KG1 (cell line): Measurements from ENCODE around the gene JAK1.

ENCODE experiments used
- DNase-seq: peaks from one replicate; lab custom pipeline; 2025; lab: John Stamatoyannopoulos, UW

The JAK1 gene

DNA sequence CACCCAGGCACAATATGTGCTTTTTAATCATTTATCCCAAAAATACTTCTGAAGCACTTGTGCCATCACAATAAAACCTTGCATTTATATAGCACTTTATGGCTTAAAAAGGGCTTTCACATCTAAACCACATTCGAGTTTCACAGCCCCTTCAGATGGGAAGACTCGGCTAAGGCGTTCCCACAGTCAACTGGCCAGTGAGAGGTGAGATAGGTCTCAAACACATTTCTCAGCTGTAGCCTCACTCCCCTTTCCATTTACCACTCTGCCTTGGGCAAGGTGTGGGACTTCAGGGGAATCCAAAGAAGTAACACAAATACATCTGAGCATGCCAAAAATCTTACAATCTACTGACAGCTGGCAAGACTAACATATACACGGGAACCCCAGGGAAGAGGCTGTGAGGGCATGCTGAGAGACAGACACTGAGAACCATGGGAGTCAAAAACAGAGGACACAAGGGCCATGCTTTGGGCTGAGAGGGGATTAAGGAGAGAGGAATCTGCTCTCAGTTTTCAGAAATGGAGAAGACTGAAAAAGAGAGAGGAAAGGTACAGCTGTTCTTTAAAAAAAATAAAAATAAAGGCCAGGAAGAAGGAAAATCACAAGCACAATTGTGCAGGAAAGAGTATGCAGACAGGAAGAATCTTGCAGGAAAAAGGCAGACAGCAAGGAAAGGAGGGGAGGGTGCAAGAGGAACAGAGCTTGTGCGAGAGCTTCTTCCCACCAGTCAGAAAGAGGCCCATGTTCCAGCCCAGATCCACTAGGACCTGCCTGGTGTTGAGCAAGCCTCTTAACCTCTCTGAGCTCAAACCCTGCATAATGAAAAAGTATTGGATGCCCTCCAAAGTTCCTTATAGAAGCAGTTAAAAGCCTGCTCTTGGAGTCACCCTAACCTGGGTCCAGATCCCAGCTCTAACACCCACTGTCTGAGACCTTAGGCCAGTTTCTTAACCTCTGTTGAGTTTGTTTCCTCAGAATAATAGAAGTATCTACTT lies 73.5 kb downstream of the JAK1 start:
- no peak for DNase-seq

DNA sequence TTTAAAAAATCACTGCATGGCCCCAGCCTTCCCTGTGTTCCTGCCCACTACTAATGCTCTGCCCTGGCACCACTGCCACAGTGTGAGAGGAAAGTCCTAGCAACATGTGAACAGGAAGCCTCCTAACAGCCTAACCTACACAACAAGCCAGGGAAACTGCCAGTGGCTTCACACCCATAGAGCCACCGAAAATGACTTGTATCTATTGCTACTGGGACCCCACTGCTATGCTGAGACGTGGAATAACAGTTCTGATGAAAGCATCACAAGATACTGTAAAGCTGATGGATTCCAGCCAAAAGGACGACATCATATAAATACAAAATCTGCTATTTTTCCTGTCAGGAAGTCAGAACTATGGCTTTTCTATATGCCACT lies 74.9 kb downstream of the JAK1 start:
- DNase-seq, result no peak

DNA sequence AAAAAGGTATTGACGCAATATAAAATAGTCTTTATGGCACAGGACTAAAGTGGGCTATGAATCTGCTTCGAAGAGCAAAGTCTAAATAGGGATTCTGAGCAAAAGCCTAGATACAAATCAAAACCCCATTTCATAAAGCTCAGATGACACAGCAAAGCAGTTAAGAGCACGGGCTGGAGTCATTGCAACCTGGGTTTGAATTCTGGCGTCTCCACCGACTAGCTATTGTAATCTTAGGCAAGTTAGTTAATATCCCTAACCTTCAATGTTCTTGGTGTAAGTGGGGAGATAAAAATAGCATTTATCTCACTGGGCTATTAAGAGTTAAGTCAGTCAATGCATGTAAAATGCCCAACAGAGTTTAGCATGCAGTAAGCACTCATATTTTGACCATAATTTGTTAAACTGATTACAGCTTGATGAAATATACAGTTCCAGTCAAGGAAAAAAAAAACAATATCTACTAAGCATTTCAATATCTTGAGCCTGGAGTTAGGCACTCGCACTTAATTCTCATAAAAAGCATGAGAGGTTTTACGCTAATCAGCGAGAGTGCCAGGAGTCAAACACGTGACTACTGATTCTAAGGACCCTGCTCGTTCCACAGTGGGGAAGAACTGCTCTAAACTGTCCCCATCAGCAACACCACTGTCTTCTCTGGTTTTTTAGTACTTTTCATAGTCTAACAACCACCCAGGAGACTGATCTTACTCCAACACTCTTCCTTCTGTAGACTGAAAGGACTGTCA lies 75.5 kb downstream of the JAK1 start:
- no peak for DNase-seq

DNA sequence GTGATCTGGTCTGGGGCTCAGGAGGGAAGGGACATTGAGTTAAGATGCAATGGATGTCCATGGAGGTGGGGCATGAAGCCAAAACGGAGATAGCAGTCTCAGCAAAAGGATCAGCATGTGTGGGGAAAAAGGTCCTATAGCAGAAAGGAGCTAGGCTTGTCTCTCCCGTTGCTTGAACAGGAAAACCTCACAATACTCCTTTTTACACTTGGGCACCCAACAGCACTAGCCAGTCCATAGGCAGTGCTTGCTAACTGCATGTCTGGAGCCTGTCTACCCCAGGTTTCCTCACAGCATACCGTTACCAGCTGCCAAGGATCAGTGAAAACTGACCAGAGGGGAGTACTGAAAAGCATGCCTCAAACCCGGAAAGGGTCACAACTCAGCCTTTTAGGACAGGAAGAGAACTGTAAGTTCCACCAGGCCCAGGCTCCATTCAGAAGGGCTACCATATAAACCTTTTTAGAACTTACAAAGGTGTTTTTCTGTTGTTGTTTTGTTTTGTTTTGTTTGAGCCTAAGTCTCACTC lies 78.6 kb downstream of the JAK1 start:
- DNase-seq, result no peak

DNA sequence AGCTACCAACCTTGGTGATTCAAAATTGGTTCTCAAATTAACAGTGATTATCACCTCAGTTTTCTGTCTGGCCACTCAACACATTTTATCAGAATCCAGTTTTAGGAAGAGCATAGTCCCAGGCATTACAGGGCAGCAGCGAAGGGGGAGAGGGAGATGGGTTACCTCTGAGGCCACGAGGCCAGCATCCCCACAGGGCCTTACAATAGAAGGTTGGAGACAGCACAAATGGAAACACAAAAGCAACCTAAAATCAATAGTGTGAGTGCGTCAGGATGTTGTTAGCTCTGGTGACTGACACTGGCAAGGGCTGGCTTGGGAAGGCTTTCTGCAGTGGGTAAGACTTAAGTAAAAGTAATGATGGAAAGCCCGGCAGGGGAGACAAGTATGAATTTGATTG lies 79.5 kb downstream of the JAK1 start:
- DNase-seq, result no peak

DNA sequence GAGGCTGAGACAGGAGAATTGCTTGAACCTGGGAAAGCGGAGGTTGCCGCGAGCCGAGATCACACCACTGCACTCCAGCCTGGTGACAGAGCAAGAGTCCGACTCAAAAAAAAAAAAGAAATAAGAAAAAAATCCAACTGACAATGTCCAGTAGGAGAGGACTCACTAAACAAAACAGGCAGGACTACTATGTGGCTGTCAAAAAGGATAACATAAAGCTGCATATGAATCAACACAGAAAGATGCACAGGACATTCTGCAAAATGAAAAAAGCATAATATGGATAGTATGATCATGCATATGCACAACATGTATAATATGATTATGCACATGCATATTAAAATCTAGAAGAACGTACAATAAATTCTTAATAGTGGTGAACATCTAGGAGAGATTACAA lies 80.7 kb downstream of the JAK1 start:
- DNase-seq, result no peak

DNA sequence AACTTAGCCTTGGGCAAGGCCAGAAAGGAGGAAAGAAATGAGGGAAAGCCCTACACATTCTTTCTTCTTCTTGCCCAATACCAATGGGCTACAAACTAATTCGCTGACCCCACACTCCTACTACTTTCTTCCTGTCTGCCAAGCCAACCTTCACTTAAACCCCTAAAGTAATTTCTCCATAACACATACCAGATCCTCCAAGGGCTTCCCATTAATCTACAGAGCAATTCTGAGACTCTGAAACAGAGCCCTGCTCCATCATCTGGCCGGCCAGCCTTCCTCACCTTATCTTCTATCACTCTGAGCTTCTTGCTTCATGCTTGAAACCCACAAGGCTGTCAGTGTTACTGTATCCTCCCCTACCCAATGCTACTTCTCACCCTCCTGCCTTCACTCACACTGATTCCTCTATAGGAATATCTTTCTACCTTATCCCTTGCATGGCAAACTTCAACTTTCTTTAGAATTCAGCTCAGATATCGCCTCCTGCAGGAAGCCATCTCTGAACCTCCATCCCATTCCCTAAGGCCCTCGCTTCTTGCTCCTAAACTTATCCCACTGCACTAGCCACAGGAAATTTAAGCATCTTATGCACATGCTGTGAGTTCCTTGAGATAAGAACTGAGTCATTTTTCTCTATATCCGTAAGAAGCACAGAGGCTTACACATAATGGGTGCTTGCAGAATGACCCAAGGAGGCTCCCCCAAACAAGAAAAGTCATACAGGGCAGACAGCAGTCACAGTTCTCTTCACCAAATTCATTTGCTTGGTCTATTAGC lies 81.9 kb downstream of the JAK1 start:
- no peak for DNase-seq

DNA sequence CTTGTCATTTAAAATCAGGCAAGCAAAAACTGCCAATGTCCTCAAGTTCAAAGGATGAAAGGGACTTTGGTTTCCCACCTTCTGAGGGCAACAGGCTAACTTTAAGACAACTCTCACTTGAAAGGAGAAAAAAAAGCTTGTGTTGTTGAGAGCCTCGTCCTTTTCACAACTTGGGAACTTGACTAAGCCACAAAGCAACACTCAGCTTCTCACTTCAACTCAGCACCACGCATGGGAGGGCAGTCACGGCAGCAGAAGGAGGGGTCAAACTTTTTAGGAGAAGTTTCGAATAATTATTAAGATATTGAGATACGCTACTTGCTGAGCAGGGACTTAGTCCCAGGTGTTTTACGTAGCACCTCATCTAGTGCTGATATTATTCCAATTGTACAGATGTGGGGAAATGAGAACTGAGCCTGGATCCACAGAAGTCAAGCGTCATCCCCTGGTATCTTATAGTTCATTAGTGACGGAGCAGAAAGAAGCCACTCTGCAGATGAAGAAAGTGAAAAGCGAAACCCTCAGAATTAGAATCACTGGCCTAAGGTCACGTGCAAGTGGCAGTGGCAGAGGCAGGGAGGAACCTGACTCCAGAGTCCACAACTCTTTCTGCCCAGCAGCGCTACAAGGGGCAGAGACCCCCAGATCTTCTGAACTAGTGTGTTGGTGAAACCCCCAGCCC lies 83.6 kb downstream of the JAK1 start:
- DNase-seq, result no peak

DNA sequence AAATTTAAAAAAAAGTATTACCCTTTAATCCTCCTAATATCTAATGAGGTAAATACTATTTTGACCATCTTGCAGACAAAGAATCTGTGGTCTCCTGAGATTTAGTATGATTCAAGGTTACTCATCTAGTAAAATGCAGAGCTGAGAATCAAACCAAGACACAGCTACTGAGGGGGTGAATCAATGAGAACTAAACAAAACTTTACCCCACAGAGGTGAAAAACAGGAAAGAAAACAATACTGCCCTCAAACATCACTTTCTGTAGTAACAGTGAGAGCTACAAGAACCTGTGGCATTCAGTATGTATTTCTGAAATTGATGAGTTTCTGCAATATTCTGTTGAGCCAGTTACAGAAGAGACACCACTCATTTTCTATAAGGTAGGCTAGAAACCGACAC lies 85.1 kb downstream of the JAK1 start:
- DNase-seq, result no peak

DNA sequence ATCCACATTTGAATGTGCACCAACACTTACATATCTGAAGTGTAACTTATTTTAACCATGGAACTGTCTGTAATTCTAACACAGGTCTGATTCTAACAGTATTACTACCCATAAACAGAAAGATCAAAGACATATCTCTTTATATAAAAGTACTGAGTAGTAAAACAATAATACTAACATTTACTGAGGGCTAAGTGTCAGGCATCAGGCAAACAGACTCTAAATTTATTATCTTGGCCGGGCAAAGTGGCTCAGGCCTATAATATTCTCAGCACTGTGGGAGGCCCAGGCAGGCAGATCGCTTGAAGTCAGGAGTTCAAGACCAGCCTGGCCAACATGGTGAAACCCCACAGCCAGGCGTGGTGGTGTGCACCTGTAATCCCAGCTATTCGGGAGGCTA lies 85.9 kb downstream of the JAK1 start:
- DNase-seq, result no peak

DNA sequence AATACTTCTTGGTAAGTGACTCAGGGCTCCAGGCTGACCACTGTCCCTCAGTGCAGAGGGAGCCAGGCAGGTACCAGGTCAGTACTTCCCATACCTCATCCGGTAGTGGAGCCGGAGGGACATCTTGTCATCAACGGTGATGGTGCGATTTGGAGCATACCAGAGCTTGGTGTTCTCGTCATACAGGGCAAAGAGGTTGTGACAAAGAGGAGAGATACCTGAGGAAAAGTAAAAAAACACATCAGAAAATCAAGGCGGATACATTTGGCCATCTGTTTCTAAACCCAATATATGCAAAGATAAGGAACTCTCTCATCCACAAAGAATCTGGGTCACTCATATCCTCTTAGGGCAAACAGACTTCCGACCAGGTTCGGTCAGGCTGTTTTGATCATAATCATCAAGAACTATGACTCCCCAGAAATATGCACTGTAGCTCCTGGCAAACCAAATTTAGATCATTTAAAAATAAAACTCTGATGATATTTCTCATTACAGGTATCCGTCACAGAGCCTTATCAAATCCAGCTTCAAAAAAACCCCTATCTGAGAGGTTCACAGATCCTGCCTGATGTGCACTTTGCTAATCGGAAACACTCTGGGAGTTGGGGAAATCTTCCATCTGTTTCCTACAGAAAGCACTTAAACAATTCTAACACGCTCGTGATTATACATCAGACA lies 87.3 kb downstream of the JAK1 start:
- DNase-seq, result no peak

DNA sequence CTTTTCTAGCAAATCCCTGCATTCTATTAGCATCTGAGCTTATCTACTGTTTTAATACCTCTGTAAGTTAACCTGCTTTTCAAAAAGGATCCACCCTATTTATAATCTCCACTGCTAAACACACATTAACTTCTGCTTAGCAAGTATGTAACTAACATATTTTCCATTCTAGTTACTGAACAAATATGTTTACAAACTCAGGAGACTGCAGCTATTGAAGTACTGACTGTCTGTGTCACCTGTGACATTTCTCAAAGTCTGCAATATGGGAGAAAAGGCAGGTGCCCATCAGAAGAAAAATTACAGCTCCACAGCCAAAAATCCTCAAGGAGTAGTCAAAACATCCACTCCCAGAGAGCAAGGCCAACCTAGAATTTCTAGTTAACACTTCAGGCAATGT lies 88.3 kb downstream of the JAK1 start:
- DNase-seq, result no peak

DNA sequence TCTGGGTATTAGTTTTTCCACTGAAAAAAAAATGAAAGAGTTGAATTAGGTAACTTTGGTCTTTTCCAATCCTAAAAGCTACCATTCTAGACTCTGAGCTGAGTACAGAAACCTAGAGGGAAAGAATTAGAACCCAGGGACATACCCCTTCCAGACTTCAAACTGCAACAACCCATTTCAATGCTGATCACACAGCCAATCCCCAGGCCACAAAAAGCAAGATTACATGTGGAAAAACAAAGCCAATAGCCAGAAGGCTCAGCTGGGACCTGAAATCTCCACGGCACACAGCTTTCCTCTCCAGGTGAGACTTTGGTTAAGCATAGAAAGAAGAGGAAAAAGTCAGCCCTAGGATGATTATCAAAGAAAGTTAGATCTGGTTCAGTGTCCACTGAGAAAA lies 88.8 kb downstream of the JAK1 start:
- DNase-seq, result no peak

DNA sequence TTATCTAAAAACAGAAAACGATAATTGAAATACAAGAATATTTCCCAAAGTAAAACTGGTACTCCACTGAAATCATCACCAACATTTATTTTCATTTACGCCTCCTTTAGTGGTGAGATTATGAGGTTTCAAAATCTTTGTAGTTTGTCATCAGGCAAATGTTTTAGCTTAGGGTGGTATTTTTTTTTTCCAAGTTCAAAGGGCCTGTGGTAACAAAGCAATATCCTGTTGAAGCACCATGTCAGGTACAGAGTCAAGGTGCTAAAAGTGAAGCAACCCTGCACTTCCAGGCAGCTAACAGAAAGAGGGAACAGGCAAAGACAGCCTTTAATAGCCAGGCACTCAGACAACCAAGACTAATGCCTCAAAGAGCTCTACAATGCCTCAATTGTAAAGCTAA lies 89.2 kb downstream of the JAK1 start:
- no peak for DNase-seq

DNA sequence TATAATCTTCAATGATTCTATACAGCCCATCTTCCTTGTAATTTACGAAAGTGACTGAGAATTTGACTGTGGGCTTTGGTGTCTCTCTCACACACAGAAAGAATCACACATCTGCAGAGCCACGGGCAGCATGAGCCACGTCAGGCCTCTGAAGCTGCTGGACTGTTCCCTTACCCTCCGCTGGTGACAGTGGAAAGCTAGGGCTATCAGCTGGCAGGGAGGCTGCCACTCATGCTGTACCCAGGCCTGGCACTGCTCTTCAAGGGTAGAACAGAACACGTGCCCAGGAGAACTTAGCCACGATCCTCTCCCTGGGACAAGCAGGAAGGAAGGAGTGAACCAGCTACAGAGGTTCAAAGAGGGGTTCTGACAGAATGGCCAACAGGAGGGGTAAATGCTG lies 90.7 kb downstream of the JAK1 start:
- DNase-seq, result no peak

DNA sequence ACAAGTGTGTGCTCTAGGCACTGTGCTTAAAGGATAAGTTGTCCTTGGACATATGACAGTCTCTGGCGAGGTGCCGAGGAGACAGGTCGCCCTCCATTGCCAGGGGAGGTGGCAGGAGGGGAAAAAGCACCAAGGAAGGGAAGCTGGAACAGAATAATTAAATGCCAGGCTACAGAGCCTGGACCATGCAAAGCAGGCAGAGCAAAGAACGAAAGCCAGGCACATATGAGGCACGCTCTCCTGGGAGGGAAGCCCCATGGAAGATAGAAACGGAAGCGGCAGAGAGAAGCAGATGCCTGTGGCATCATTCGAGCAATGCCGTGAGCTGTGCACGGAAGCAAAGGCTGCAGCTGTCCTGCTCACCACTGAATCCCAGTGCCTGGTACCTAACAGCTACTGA lies 91.2 kb downstream of the JAK1 start:
- no peak for DNase-seq

DNA sequence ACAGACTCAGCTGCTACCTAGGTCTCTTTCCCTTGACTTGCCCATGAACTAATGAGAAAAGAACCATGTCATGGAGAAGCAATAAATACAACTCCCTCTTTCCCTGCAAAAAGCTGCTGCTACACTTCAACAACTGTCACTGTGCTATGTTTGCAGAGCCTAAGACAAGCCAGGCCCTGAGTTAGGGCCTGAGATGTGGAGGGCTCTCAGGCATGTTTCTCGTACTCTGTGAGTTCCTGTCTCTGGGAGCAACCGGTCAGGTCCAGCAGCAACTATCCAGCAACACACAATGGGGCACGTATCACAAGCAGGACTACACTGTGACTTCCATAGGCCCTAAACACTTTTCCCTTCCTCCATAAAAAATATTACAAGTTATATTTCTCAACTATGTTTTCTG lies 91.7 kb downstream of the JAK1 start:
- DNase-seq, result no peak

DNA sequence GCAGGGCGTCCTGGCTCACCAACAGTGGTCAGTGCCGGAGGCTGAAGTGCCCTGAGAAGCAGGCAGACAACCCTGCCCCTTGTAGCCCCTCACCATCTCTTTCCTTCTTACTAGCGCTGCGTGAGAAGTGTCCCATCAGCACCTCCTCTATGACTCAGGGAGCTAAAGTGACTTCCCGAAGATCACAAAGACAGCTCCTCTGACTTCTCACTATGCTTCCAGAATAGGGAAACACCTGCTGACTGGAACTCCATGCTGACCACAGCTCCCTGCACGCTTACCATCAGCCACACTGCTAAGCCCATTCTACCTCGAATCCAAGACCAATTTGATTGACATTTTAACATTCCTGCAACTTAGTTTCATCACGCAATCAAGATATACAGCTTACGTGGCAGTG lies 92.8 kb downstream of the JAK1 start:
- no peak for DNase-seq

DNA sequence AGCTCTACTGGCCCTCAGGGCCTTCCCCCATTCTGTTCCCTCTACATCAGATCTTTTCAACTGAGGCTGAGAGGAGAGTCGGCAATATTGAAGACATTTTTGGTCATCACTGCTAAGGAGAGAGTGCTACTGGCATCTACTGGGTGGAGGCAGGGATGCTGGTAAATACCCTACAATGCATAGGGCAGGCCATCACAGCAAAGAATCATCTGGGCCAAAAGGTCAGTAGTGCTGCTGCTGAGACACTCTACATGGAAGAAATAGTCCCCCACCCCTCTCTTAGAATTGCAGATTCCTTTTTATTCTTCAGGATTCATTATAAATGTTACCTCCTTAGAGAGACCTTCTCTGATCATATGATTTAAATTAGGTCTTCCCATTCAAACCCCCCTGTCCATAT lies 94.3 kb downstream of the JAK1 start:
- DNase-seq, result no peak

DNA sequence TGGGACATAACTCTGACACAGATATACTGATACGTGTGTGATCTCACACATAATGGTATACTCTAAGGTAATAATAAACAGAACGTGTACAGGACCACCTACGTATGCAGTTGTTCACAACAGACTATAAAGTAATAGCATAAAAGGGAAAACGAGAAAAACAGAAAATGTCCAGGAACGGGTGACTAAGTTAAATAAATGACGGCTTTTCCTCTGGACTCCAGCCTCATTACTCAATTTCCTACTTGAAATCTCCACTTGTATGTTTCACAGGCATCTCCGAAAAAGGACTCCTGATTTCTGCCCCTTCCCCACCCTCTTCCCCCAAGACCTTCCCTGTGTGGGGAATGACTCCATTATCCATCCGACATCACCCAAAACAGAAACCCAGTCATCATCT lies 95.1 kb downstream of the JAK1 start:
- DNase-seq, result no peak

DNA sequence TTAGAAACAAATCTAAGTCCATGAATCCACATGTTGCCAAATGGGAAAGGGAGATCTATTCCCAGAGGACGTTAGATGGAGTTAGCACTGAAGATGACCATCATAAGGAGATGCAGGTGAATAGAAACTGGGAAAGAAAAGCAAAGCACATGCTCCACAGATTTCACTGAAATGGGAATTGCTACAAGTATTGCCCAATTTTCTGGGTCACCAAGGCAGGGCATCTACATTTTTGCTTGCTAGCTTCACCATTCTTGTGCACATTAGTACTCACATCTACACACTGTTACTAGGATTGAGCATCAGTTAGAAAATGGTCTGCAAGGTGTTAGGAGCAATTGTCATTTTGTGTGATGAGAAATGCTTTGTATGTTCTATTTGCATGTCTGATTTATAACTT lies 99.1 kb downstream of the JAK1 start:
- no peak for DNase-seq
